GM12891 (cell line): ENCODE data around the gene CA12.

Experiments used
- DNase-seq: peaks from one replicate; pipeline ENCODE4 v3.0.0; 2011; ENCODE audit warnings: low spot score; ENCODE audit not compliant: insufficient read length
- FAIRE-seq: peaks from 2 replicates; lab custom pipeline; 2011; peaks lifted over from hg19 to GRCh38; lab: Jason Lieb, UNC
- PAX5 ChIP-seq: IDR thresholded peaks from 2 replicates; pipeline ENCODE4 v1.6.1; 2011; ENCODE audit warnings: low read length, moderate library complexity, mild to moderate bottlenecking; ENCODE audit not compliant: insufficient read depth, severe bottlenecking
- POLR2A ChIP-seq: IDR thresholded peaks from 2 replicates; pipeline ENCODE4 v1.6.1; 2011; ENCODE audit warnings: low read depth, low read length, control low read depth
- POLR2AphosphoS5 ChIP-seq: IDR thresholded peaks from 2 replicates; pipeline ENCODE4 v1.6.1; 2011; ENCODE audit warnings: low read depth, low read length, control low read depth
- POU2F2 ChIP-seq: IDR thresholded peaks from 2 replicates; pipeline ENCODE4 v1.6.1; 2011; ENCODE audit warnings: low read depth, mild to moderate bottlenecking, control low read depth, low read length, moderate library complexity
- SPI1 ChIP-seq: IDR thresholded peaks from 2 replicates; pipeline ENCODE4 v1.6.1; 2011; ENCODE audit warnings: low read depth, low read length, control low read depth
- TAF1 ChIP-seq: IDR thresholded peaks from 2 replicates; pipeline ENCODE4 v1.6.1; 2011; ENCODE audit warnings: low read depth, low read length, control low read depth

The CA12 gene

GRCh38 chr15:63403254-63403945 is 21.8 kb upstream of the CA12 start:
- no peak for FAIRE-seq
- DNase-seq: no peak
- TF ChIP-seq PAX5: no peak
- no peak for TF ChIP-seq POLR2AphosphoS5
- TF ChIP-seq SPI1: no peak
- TF ChIP-seq POU2F2: no peak
- TF ChIP-seq TAF1: no peak
- TF ChIP-seq POLR2A: no peak

- DNase-seq: no peak
- no peak for FAIRE-seq
- TF ChIP-seq POU2F2 (no peak), TAF1 (no peak), SPI1 (no peak), POLR2AphosphoS5 (no peak), PAX5 (no peak), POLR2A (no peak)
These were observed 21.0 kb upstream of the CA12 start for GRCh38 chr15:63402498-63403253.

- FAIRE-seq (no peak), DNase-seq (no peak)
- TF ChIP-seq TAF1 (no peak), POLR2AphosphoS5 (no peak)
These were observed 20.3 kb upstream of the CA12 start for GRCh38 chr15:63401714-63402497.

GRCh38 chr15:63401078-63401477 is 19.4 kb upstream of the CA12 start:
- DNase-seq (no peak), FAIRE-seq (no peak)
- no peak for TF ChIP-seq TAF1
- TF ChIP-seq PAX5: no peak
- no peak for TF ChIP-seq POLR2AphosphoS5
- no peak for TF ChIP-seq SPI1
- TF ChIP-seq POLR2A: no peak
- TF ChIP-seq POU2F2: no peak

GRCh38 chr15:63398456-63398855 is 16.8 kb upstream of the CA12 start:
- FAIRE-seq (no peak), DNase-seq (no peak)
- TF ChIP-seq TAF1: no peak
- TF ChIP-seq POLR2A: no peak

GRCh38 chr15:63396152-63396928 is 14.7 kb upstream of the CA12 start:
- no peak for DNase-seq
- no peak for FAIRE-seq
- TF ChIP-seq POLR2A (no peak), SPI1 (no peak), PAX5 (no peak), POU2F2 (no peak), POLR2AphosphoS5 (no peak), TAF1 (no peak)

GRCh38 chr15:63395730-63396151 is 14.1 kb upstream of the CA12 start:
- TF ChIP-seq PAX5 (no peak), TAF1 (no peak), POLR2A (no peak), POLR2AphosphoS5 (no peak), SPI1 (no peak), POU2F2 (no peak)
- FAIRE-seq (no peak), DNase-seq (no peak)

- no peak for FAIRE-seq
These were observed 10.8 kb upstream of the CA12 start for GRCh38 chr15:63392361-63393009.

More at GRCh38 chr15:63392361-63393009, 10.8 kb upstream of the CA12 start:
- TF ChIP-seq POLR2A: no peak
- no peak for TF ChIP-seq POLR2AphosphoS5
- TF ChIP-seq POU2F2: no peak
- no peak for TF ChIP-seq SPI1
- no peak for TF ChIP-seq PAX5
- no peak for TF ChIP-seq TAF1
- no peak for DNase-seq
